Raji (cell line): ENCODE results near the gene ATP2B3.

Experiments
- POLR2A ChIP-seq: IDR thresholded peaks from 2 replicates; pipeline ENCODE4 v1.6.1; 2011; ENCODE audit warnings: low read depth, low read length, control low read depth; ENCODE audit not compliant: insufficient read depth

ATP2B3 gene

GRCh38 chrX:153560000-153560399, 42.6 kb downstream of the ATP2B3 start:
- TF ChIP-seq POLR2A: no peak

- no peak for TF ChIP-seq POLR2A
Observed at GRCh38 chrX:153560466-153560865, 43.0 kb downstream of the ATP2B3 start.

GRCh38 chrX:153561337-153561736, 43.9 kb downstream of the ATP2B3 start:
- TF ChIP-seq POLR2A: no peak

- no peak for TF ChIP-seq POLR2A
Observed at GRCh38 chrX:153562546-153562945, 45.1 kb downstream of the ATP2B3 start.

- no peak for TF ChIP-seq POLR2A
Observed at GRCh38 chrX:153564047-153564606, 46.7 kb downstream of the ATP2B3 start.

- TF ChIP-seq POLR2A: no peak
Observed at GRCh38 chrX:153565996-153566580, 48.6 kb downstream of the ATP2B3 start.

GRCh38 chrX:153568451-153569011, 51.1 kb downstream of the ATP2B3 start:
- no peak for TF ChIP-seq POLR2A

GRCh38 chrX:153569475-153569874, 52.0 kb downstream of the ATP2B3 start:
- TF ChIP-seq POLR2A: no peak

- TF ChIP-seq POLR2A: no peak
Observed at GRCh38 chrX:153571534-153571908, 54.1 kb downstream of the ATP2B3 start.

- TF ChIP-seq POLR2A: no peak
Observed at GRCh38 chrX:153572601-153573000, 55.2 kb downstream of the ATP2B3 start.

- TF ChIP-seq POLR2A: no peak
Observed at GRCh38 chrX:153573984-153574383, 56.5 kb downstream of the ATP2B3 start.

- TF ChIP-seq POLR2A: no peak
Observed at GRCh38 chrX:153576239-153576870, 58.9 kb downstream of the ATP2B3 start.

- no peak for TF ChIP-seq POLR2A
Observed at GRCh38 chrX:153576961-153577360, 59.5 kb downstream of the ATP2B3 start.

- no peak for TF ChIP-seq POLR2A
Observed at GRCh38 chrX:153578200-153578835, 60.9 kb downstream of the ATP2B3 start.

- no peak for TF ChIP-seq POLR2A
Observed at GRCh38 chrX:153578889-153579288, 61.4 kb downstream of the ATP2B3 start.
